T follicular helper cell (primary cell): ENCODE measurements around the gene PAX2.

ENCODE experiments used
- DNase-seq: peaks from one replicate; pipeline ENCODE4 v3.0.0-alpha.2; 2020; ENCODE audit warnings: low read depth

The PAX2 gene

GRCh38 chr10:100791369-100792058, 46.1 kb downstream of the PAX2 start:
- DNase-seq, result no peak

DNA sequence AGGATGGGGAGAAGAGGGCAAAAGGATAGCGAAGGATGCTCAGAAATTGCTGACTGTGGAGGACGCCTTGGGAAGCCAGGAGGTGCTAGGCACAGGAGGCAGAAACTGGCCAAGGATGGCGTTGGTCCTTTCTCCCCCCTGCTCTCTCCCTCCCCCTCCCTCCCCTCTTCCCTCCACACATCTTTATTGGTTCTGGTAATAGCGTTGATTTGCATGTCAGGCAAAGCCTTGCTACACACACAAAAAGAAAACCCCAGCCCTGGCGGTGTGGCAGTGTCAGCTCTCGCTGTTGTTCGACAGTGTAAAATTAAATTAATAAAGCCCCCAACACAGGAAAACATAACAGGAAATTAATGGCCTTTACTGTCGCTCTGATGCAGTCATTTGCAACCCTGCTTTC, 47.2 kb downstream of the PAX2 start:
- DNase-seq, result no peak

DNA sequence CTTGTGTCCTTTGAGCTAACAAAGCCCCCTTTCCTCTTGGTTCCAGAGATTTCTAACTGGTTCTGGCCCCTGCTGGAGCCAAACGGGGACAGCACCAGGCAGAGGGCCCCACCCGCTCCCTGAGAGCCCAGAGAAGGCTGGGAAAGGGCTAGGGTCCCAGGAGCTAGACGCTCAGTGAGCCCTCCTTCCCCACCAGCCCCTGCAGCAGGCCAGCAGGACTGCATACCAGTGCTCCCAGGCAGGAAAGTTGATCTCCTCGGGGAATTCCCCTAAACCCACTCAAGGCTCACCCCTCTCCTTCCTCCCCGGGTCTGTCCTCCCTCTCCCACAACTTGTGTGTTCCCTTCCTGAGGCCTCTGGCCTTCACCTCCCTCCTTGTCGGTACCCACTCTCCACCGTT, 47.7 kb downstream of the PAX2 start:
- no peak for DNase-seq

DNA sequence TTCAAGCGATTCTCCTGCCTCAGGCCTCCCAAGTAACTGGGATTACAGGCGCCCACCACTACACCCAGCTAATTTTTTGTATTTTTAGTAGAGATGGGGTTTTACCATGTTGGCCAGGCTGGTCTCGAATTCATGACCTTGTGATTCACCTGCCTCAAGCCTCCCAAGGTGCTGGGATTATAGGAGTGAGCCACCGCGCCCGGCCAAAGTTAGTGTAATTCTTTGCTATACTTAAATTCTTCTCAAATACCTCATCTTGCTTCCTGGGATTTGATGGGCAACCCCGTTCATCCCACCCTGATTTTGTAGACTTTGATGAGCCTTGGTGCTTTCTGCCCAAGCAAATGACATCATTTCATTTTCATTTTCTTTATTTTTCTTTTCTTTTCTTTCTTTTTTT, 54.5 kb downstream of the PAX2 start:
- no peak for DNase-seq

DNA sequence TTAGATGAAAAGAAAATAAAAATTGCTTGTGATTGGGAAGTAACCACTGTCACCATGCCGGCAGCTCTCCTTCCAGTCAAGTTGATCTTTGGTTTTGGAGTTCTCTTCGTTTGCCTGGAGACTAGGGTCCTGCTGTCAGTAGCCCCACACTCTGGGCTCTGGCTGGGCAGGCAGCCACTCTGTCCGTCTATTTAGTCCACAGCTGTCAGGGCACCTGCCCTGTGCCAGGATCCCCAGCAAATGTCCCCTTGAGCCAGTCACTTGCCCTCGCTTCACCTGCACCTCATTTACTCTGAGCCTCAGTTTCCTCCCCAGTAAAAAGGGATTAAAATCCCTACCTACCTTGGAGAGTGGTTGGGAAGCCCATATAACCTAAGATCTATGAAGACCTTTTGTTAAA, 55.5 kb downstream of the PAX2 start:
- no peak for DNase-seq

- DNase-seq, result no peak
These were observed 56.8 kb downstream of the PAX2 start for GRCh38 chr10:100802196-100802595.

- no peak for DNase-seq
These were observed 57.2 kb downstream of the PAX2 start for GRCh38 chr10:100802607-100803006.

GRCh38 chr10:100803492-100803891, 58.1 kb downstream of the PAX2 start:
- DNase-seq, result no peak

- no peak for DNase-seq
These were observed 58.5 kb downstream of the PAX2 start for GRCh38 chr10:100803908-100804307.

DNA sequence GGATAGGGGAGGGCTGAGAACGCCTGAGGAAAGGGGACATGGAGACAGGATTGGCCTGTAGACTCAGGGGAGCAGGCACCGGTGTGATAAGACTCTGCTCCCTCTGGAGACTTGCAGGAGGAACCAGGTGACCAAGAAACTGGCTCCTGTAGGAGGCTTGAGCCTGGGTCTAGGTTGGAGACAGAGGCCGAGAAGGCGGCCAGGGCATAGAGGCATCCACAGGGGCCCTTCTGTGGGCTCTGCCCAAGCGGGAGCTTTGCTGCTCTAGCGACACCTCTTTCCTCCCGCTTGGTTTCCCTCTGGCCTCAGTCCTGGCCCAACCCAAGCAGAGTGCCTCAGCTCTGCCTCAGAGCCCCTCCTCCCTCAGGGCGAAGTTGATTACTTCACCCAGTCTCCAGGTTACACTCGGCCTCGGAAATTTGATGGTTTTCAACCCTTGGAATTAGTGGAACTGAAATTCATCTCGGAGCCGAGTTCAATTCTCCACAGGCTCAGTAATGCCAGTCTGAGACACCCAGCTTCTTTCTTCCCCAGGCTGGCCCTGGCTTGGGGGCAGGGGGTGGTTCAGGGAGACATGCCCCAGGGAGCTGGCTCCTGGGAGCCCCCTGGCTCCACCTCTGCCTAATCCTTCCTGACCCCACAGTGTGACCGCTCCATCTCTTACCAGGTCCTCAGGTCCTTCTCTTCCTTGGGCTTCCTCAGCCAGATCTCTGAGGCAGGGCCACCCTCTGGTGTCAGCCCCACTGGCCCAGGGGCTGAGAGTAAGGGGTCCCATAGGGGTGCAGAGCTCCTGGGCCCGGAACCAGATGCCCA, 60.4 kb downstream of the PAX2 start:
- no peak for DNase-seq

DNA sequence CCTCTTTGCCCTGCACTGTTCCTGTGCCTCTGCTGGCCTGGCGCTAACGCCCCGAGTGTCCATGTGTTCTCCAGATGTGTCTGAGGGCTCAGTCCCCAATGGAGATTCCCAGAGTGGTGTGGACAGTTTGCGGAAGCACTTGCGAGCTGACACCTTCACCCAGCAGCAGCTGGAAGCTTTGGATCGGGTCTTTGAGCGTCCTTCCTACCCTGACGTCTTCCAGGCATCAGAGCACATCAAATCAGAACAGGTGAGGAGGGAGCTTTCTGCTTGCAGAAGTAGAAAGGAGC, 60.9 kb downstream of the PAX2 start:
- no peak for DNase-seq

DNA sequence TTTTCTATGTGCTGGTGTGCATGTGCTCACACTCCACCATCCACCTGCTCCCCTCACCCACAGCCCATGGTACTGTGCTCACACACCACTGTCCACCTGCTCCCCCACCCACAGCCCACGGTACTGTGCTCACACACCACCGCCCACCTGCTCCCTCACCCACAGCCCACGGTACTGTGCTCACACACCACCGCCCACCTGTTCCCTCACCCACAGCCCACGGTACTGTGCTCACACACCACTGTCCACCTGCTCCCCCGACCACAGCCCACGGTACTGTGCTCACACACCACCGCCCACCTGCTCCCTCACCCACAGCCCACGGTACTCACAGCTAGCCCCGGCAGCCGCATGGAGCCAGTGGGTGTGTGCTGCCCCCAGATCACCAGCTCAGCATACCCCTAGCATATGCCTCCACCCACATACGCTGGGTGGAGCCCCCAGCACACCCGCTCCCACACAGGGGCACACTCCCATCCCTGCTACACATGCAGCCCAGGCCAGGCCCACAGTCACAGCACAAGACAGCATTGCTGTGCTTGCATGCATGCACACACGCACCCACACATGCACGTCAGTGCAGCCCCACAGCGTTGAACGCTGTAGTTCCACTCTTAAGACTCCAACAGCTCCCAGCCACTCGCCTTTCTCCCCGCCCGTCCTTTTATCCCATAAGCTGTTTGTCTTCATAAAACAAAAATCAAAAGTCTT, 62.0 kb downstream of the PAX2 start:
- no peak for DNase-seq

GRCh38 chr10:100808876-100809275, 63.5 kb downstream of the PAX2 start:
- DNase-seq, result no peak

- DNase-seq, result no peak
These were observed 64.9 kb downstream of the PAX2 start for GRCh38 chr10:100810091-100810834.

GRCh38 chr10:100810835-100811116, 65.4 kb downstream of the PAX2 start:
- no peak for DNase-seq

DNA sequence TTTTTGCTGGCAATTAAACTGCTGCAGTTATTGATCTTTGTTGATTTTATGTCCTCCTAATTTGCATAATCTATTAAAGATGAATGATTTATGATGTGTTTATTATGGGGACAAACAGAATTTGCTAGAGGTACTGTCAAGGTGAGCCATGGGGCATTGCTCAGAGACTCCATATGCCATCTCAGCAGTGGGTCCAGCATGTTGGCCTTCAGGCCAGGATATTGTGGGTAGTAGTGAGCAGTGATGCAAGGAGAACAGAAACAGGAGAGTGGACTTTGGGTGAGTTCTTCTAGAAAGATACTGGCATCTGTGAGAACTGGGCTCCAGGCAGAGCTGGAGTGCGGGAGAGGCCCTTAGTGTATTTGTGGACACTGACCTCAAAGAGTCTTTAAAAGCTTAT, 65.9 kb downstream of the PAX2 start:
- DNase-seq, result no peak

DNA sequence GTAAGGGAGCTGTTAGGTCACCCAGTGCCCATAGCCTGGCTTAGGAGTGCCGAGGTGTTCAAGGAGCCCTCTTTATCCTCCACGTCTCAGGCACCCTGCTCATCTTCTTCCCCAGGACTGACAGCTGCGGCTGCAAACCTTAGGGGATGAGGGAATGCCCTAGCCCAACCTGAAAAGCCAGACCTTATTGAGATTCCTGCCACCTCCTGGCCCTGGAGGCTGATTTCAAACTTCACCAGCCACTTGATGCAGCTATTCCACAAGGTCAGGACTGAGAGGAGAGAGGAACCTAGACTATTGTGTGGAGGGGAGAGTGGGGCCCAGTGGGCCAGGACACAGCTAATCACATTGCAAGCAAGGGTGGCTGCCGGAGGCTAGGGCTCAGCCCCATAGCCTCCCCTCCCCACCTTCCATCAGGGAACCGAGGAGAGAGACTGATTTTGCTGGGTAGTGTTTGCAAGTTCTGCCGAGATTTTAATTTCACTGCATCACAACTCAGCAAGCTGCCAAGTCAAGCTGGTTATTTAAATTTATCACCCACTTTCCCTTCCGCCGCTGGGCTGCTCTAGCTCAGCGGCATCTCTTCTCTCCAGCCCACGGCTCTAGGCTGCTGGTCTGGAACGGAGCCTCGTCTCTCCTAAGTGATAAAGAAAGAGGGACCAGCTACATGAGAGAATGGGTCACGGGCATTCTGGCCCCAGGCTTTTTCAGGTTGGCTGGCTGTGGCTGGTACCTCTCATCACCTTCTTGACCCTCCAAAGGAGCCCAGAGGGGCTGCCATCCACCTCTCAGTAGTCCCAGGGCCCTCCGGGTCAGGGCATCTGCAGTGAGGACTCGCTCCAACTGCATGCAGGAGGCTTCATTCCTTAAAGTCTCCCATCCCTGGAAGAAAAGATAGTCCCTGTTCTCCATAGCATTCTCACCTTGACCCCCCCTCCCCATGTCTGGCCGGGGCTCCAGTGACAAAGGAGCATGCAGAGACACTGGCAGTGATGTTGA, 66.7 kb downstream of the PAX2 start:
- no peak for DNase-seq

GRCh38 chr10:100812978-100813377, 67.6 kb downstream of the PAX2 start:
- no peak for DNase-seq

- DNase-seq, result no peak
These were observed 69.5 kb downstream of the PAX2 start for GRCh38 chr10:100814751-100815474.

DNA sequence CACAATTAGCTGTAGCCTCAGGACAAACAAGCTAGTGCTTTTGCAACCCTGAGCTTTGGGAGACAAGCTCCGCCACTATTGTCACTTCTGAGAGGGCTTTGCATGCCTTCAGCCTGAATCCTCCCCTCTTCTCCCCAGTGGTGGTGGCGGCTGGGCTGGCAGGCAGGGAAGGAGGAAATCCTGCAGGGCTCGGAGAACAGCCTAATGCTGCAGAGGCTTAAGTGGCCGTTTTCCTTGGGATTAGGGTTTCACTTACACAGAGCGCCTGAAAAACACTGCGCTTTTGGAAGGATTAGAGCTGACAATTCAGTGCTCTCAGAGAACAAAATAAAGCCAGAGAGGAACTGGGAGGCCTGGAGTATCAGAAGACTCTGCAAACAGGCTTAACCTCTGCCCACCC, 71.3 kb downstream of the PAX2 start:
- DNase-seq, result no peak
